GM19397 (cell line): ENCODE results near the gene RPS6KC1.
"Not testable (repeated sequence)": the region's sequence is repeated elsewhere in the genome, so short reads cannot be mapped to it uniquely, and the experiment has no call there.

Source experiments
- ATAC-seq: cut with Tn5 transposase; IDR thresholded peaks from one replicate; pipeline ENCODE4 v1.9.1; 2021; ENCODE audit warnings: mild to moderate bottlenecking, moderate library complexity; ENCODE audit not compliant: unreplicated experiment

The RPS6KC1 gene

GRCh38 chr1:213051127-213051880, at the start of gene RPS6KC1:
RPS6KC1 (plus strand) TSS chr1:213051241; CDS start chr1:213051405, 164 bp downstream.
- ATAC-seq: peak; percentile 99

DNA sequence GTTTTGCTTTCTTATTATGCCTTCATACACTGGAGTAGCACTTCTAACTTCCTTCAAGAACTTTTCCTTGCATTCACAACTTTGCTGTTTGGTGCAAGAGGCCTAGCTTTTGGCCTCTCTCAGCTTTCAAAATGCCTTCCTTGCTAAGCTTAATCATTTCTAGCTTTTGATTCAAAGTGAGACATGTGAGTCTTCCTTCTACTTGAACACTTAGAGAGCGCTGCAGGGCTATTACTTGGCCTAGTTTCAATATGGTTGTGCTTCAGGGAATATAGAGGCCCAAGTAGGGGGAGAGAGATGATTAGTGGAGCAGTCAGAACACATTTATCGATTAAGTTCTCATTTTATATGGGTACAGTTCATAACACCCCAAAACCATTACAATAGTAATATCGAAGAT, 47.8 kb upstream of the RPS6KC1 start:
- no peak for ATAC-seq

DNA sequence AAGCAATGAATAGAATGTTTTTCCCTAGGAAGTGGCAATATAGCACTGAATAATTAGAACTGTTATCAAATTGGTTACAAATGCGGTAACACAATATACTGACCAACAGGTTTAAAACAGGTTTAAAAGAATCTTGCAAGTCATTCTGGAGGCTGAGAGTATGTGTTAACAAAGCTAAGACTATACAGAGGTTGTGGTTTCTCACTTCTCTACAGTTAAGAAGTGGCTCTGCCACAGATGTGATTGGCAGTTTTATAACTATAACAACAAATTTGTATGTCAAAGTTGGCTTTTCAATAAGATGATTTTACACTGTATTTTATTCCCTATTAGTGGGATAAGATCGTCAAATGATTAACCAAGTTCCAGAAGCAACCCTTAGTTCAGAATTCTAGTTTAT, 42.5 kb upstream of the RPS6KC1 start:
- ATAC-seq: no peak

DNA sequence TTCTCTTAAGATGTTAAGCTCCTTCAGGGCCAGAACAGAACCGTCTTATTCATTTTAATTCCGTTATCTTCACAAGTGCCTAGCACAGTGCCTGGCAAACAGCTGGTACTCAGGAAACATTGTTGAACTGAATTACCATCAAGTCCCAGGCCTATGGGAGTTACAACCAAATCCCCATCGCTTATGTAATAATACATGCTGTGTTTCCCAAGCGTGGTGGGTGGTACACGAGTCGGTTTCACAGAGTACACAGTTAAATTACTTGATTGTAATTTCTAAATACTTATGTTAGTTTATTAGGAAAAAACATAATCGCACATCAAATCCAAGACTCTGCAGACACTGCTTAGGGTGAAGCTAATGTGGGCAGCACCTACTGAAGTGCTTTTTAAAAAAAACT, 36.4 kb upstream of the RPS6KC1 start:
- ATAC-seq: no peak

DNA sequence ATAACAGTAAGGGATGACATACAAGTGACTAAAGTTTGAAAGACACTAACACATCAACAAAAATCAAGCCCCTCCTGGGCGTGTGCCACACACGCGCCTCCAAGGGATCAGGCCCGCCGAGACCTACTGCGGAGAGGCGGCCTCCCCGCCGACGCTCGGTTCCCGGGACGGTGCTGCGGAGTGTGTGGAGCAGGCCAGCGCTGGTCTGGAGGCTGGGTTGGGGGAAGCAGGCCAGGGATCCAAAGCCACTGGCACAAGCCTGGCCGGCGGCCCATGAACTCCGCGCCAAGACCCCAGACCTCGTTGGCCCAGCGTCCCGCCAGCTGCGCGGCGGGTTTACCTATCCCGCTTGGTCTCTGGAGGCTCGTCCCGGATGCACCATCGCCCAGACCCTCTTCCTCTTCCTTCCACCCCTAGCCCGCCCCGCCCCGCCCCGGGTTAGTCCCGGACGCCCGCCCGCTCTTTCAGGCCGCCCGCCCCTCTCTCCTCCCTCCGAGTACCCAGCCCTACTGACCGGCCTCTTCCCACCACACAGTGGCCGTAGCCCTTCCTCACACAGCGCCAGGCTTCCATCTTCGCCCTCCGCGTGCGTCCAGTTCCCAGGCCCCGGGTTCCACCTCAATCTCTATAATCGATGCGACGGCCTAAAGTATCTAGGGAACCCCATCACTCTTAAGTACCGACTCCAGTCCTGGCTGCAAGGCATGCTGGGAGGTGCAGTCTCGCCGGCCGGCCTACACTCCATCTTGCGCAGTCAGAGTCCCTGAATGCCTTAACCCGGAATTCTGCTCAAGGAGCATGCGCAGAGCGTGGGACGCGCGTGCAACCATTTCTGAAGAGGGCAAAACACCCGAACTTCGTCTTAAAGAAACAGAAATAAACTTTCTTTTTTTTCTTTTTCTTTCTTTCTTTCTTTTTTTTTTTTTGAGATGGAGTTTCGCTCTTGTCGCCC, 35.7 kb upstream of the RPS6KC1 start, which contains the start of gene ANGEL2:
TSS of gene ANGEL2 (minus strand) at position 769 of the 952 bp plus-strand sequence. CDS start at position 573, 196 bp downstream.
- ATAC-seq: peak; percentile 93

DNA sequence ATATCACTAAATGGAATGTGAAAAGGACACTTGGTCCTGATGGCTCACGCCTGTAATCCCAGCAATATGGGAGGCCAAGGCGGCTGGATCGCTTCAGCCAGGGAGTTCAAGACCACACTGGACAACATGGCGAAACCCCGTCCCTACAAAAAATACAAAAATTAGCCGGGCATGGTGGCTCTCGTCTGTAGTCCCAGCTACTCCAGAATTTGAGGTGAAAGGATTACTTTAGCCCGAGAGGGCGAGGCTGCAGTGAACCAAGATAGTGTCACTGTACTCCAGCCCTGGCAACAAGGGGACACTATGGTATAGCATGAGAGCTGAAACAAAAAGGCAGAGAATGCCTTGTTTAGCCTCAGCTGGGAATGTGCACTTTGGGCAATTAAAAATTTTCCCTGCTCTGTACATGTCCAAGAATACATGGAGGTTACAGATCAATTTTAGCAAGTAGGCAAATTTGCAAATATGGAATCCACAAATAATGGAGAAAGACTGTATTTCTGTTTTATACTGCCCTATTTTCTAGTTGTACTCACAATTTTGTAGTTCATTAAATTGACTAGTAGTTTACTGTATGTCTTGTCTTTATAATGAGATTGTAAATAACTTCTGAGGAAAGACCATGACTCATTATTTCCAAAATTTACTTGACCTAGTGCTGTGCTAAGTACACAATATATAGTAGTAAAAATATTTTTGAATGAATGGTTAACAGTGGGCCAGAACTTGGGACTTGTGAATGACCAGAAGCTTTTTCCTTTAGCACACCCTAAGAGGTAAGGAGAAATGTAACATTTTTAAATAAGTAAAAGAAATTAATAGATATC, 33.4 kb upstream of the RPS6KC1 start:
- ATAC-seq: no peak

DNA sequence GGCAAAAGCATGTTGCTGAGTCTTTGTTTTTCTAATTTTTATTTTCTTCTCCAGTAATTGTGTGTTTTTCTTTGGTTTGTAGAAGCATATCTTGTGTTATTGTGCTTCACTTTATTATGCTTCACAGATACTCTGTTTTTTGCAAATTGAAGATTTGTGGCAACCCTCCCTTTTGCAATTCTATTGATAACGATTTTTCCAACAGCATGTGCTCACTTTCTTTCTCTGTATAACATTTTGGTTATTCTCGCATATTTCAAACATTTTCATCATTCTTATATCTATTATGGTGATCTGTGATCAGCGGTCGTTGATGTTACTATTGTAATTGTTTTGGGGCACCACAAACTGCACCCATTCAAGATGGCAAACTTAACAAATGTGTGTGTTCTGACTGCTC, 31.6 kb upstream of the RPS6KC1 start:
- ATAC-seq: no peak

- no peak for ATAC-seq
Observed at GRCh38 chr1:213020016-213020415, 31.0 kb upstream of the RPS6KC1 start.

- ATAC-seq: not testable (repeated sequence)
Observed at GRCh38 chr1:213027024-213027423, 24.0 kb upstream of the RPS6KC1 start.

GRCh38 chr1:213032651-213033050, 18.4 kb upstream of the RPS6KC1 start:
- no peak for ATAC-seq

- no peak for ATAC-seq
Observed at GRCh38 chr1:213034713-213035112, 16.3 kb upstream of the RPS6KC1 start.

- no peak for ATAC-seq
Observed at GRCh38 chr1:213035573-213035972, 15.5 kb upstream of the RPS6KC1 start.

DNA sequence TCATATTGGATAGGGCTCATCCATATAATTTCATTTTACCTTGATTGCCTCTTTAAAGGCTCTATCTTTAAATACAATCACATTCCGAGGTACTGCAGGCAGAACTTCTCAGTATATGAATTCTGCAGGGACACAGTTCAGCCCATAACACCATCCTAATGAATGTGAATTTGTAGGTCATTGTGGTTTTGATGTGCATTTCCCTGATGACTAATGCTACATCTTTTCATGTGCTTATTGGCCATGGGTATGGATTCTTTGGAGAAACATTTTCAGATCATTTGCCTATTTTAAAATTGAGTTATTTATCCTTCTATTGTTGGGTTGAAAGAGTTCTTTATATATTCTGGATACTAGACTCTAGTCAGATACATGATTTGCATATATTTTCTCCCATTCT, 9.6 kb upstream of the RPS6KC1 start:
- no peak for ATAC-seq

GRCh38 chr1:213045321-213046226, 5.5 kb upstream of the RPS6KC1 start:
- not testable (repeated sequence) for ATAC-seq

GRCh38 chr1:213049232-213049631, 1.8 kb upstream of the RPS6KC1 start:
- no peak for ATAC-seq

- peak; percentile 37 for ATAC-seq
Observed at GRCh38 chr1:213050745-213051126, 305 bp upstream of the RPS6KC1 start.

DNA sequence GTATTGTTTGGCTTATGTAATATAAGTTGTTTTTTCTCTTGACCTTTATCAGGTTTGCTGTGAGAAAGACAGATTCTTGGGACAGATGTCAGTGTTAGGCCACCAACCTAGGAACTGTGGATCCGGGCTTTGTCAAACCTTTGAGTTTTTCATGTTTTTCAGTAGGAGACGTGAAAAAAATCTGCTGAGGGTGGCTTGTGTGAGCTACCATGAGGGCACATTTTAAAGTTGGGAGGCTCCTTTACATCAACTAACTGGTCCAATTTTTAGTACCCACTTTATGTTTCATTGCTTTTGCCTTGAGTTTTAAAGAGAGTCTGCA, 801 bp downstream of the RPS6KC1 start:
- ATAC-seq: no peak

DNA sequence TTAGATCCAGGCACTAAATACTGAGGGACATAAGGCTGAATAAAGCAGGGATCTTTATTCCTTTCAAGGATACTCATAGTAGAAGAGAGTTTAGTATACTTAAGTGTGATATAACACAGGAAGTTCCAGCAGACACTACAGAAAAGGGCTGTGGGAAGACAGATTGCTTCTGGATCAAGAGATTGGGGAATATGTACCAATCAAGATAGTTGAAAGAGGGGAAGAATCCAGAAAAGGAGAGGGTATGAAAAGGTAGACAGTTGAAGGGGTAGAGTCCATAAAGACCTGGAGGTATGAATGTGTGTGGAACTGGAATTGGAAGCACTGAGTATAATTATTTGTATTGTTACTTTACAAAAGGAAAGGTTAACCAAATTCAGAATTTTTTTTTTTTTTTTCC, 2.4 kb downstream of the RPS6KC1 start:
- ATAC-seq: no peak

DNA sequence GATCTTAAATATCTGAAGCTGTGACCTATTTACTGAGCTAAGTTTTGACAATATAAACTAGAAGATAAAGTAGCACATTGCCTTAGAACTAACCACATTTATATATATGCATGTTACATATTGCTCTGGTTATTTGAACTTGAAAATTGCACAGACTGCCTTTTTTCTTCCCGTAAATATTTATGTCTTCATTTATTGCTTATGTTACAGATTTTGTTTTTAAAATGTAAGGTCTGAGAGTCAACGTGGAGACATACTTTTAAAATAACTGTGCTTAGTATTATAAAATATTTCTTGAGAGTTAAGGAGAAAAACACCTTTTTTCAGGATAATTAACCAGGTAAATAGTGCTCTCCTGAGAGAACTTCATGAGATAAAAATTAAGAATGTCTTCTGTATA, 3.1 kb downstream of the RPS6KC1 start:
- no peak for ATAC-seq
